Measurements from ENCODE around the gene TLE3. TPM values are rescaled to one million over a fixed set of nuclear protein-coding genes. Genes with fewer than 3 reads are reported as not detected.

Gene TLE3
- total and polyA plus RNA-seq, 2 donors (not counting 1 experiment from before 2014, with no cell fraction given): 14.6 to 16.5 TPM

DNA sequence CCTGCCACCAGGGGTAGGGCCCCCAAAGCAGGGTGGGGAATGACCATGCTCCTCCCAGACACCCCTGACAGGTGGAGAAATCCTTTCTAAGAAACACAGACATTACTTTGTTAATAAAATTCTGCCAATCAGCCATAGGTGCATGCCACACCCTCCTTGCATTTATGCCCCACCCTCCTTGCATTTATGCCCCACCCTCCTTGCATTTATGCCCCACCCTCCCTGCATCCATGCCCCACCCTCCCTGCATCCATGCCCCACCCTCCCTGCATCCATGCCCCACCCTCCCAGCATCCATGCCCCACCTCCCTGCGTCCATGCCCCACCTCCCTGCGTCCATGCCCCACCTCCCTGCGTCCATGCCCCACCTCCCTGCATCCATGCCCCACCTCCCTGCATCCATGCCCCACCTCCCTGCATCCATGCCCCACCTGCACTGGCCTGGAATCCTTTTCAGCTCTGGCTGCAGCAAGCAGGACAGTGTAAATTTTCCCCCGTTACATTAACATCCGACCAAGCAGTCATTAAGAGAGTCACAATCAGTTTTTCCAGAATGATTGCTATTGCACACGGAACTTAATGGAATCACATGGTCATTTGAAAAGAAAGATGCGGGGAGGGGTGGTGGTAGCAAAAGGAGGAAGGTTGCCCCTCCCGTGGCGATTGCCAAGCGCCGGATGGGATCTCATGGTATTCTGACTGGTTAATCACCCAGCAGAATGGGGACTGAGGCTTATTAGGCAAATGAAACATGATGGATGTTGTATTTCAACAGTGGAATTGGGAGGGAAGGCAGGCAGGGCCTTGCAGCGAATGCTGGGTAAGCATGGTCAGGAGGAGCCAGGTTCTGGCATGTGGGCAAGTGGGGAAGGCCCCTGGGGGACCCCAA lies 91.2 kb downstream of the TLE3 start:
- DNase-seq (ENCODE audit: low read depth in 2 of 2): no peak
- H3K9ac ChIP-seq (ENCODE audit: insufficient read depth, low read length): no peak overlapping the region
- no peaks in the 10 kb centered on the region for H4K20me1 ChIP-seq (ENCODE audit: control insufficient read depth, extremely low read depth, insufficient read depth, low read length)
- no peaks in the 10 kb centered on the region for H3K4me1 ChIP-seq (ENCODE audit: control insufficient read depth, extremely low read depth, insufficient read depth, low read length)
- H3K36me3 ChIP-seq (ENCODE audit: control insufficient read depth, insufficient read depth, low read length): no peaks in the 10 kb centered on the region
- no peaks in the 10 kb centered on the region for H3K79me2 ChIP-seq (ENCODE audit: control insufficient read depth, insufficient read depth, low read length)
- TF ChIP-seq, protein P1, sequence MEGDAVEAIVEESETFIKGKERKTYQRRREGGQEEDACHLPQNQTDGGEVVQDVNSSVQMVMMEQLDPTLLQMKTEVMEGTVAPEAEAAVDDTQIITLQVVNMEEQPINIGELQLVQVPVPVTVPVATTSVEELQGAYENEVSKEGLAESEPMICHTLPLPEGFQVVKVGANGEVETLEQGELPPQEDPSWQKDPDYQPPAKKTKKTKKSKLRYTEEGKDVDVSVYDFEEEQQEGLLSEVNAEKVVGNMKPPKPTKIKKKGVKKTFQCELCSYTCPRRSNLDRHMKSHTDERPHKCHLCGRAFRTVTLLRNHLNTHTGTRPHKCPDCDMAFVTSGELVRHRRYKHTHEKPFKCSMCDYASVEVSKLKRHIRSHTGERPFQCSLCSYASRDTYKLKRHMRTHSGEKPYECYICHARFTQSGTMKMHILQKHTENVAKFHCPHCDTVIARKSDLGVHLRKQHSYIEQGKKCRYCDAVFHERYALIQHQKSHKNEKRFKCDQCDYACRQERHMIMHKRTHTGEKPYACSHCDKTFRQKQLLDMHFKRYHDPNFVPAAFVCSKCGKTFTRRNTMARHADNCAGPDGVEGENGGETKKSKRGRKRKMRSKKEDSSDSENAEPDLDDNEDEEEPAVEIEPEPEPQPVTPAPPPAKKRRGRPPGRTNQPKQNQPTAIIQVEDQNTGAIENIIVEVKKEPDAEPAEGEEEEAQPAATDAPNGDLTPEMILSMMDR (conservative IDR thresholded peaks at IDR 0.05 in 1 of 2, IDR thresholded peaks at IDR 0.05 in 1 of 2; ENCODE audit: low read depth in 1 of 2, low read length in 2 of 2): no peak
- no peak for TF ChIP-seq EZH2 (IDR thresholded peaks at IDR 0.05; ENCODE audit: low read length, missing control alignments)
- no peak overlapping the region for H3K4me2 ChIP-seq (ENCODE audit: extremely low read depth, insufficient read depth, low read length)
- no peaks in the 10 kb centered on the region for H3K9me3 ChIP-seq (ENCODE audit: control insufficient read depth, insufficient read depth, low read depth, low read length)
- H3K27me3 ChIP-seq (ENCODE audit: control insufficient read depth, insufficient read depth, low read length): peaks cover 7% of the 10 kb centered on the region
- H2AFZ ChIP-seq (ENCODE audit: low read length): no peak overlapping the region
- no peak overlapping the region for H3K27ac ChIP-seq (ENCODE audit: insufficient read depth, low read length)
- H3K4me3 ChIP-seq (replicated peaks in 1 of 4; ENCODE audit: control extremely low read depth in 1 of 4, insufficient read depth in 1 of 4, low read depth in 3 of 4, low read length in 4 of 4): no peak overlapping the region

DNA sequence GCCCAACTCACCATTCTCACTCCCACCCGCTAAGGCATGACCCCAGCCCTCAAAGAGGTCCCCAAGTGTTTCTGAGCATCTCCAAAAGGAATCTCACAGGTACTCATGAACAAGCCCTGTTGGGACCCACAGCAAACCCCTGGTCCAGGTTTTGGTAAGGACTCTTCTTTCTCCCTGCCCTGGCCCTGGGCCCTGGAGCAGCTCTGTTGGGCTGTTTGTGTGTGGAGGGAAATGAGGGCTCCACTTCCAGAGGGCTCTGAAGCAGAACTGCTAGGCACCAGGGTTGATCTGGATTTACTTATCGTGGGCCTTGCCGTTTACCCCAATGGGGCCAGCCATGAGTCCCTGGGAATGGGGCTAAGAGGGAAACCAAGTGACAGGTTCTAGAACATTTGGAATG lies 92.9 kb downstream of the TLE3 start:
- H3K4me2 ChIP-seq (ENCODE audit: extremely low read depth, insufficient read depth, low read length): no peak overlapping the region
- no peak for DNase-seq (ENCODE audit: low read depth in 2 of 2)
- H3K36me3 ChIP-seq (ENCODE audit: control insufficient read depth, insufficient read depth, low read length): no peaks in the 10 kb centered on the region
- no peak overlapping the region for H3K27ac ChIP-seq (ENCODE audit: insufficient read depth, low read length)
- H3K9me3 ChIP-seq (ENCODE audit: control insufficient read depth, insufficient read depth, low read depth, low read length): no peaks in the 10 kb centered on the region
- H2AFZ ChIP-seq (ENCODE audit: low read length): no peak overlapping the region
- no peaks in the 10 kb centered on the region for H3K4me1 ChIP-seq (ENCODE audit: control insufficient read depth, extremely low read depth, insufficient read depth, low read length)
- no peak overlapping the region for H3K9ac ChIP-seq (ENCODE audit: insufficient read depth, low read length)
- H4K20me1 ChIP-seq (ENCODE audit: control insufficient read depth, extremely low read depth, insufficient read depth, low read length): no peaks in the 10 kb centered on the region
- TF ChIP-seq, protein P1 (conservative IDR thresholded peaks at IDR 0.05 in 1 of 2, IDR thresholded peaks at IDR 0.05 in 1 of 2; ENCODE audit: low read depth in 1 of 2, low read length in 2 of 2): no peak
- TF ChIP-seq EZH2 (IDR thresholded peaks at IDR 0.05; ENCODE audit: low read length, missing control alignments): no peak
- H3K4me3 ChIP-seq (replicated peaks in 1 of 4; ENCODE audit: control extremely low read depth in 1 of 4, insufficient read depth in 1 of 4, low read depth in 3 of 4, low read length in 4 of 4): no peak overlapping the region
- H3K79me2 ChIP-seq (ENCODE audit: control insufficient read depth, insufficient read depth, low read length): no peaks in the 10 kb centered on the region
- H3K27me3 ChIP-seq (ENCODE audit: control insufficient read depth, insufficient read depth, low read length): peaks cover 5% of the 10 kb centered on the region

DNA sequence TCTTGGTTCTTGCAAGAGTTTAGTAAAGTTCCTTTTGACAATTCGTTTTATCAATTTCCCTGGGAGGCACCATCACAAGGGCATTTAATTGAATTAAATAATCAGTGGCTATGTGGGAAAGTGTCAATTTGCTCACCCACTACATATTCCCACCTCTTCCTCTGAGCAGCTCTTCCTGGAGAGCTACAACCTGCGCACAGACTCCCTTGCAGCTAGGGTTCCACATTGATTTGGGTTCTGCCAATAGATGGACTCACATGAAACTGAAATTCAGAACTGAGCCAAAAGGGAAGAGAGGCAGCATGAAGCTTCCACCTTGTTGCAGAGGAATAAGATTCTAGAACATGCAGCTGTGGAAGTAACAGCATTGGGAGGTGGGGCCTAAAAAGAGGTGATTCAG lies 94.8 kb downstream of the TLE3 start:
- no peak for TF ChIP-seq EZH2 (IDR thresholded peaks at IDR 0.05; ENCODE audit: low read length, missing control alignments)
- TF ChIP-seq, protein P1 (conservative IDR thresholded peaks at IDR 0.05 in 1 of 2, IDR thresholded peaks at IDR 0.05 in 1 of 2; ENCODE audit: low read depth in 1 of 2, low read length in 2 of 2): no peak
- no peak overlapping the region for H2AFZ ChIP-seq (ENCODE audit: low read length)
- no peak overlapping the region for H3K4me2 ChIP-seq (ENCODE audit: extremely low read depth, insufficient read depth, low read length)
- H3K36me3 ChIP-seq (ENCODE audit: control insufficient read depth, insufficient read depth, low read length): no peaks in the 10 kb centered on the region
- H3K27ac ChIP-seq (ENCODE audit: insufficient read depth, low read length): no peak overlapping the region
- H3K27me3 ChIP-seq (ENCODE audit: control insufficient read depth, insufficient read depth, low read length): no peaks in the 10 kb centered on the region
- no peaks in the 10 kb centered on the region for H3K9me3 ChIP-seq (ENCODE audit: control insufficient read depth, insufficient read depth, low read depth, low read length)
- H3K4me3 ChIP-seq (replicated peaks in 1 of 4; ENCODE audit: control extremely low read depth in 1 of 4, insufficient read depth in 1 of 4, low read depth in 3 of 4, low read length in 4 of 4): no peak overlapping the region
- no peak overlapping the region for H3K9ac ChIP-seq (ENCODE audit: insufficient read depth, low read length)
- no peaks in the 10 kb centered on the region for H4K20me1 ChIP-seq (ENCODE audit: control insufficient read depth, extremely low read depth, insufficient read depth, low read length)
- no peak for DNase-seq (ENCODE audit: low read depth in 2 of 2)
- no peaks in the 10 kb centered on the region for H3K79me2 ChIP-seq (ENCODE audit: control insufficient read depth, insufficient read depth, low read length)
- H3K4me1 ChIP-seq (ENCODE audit: control insufficient read depth, extremely low read depth, insufficient read depth, low read length): no peaks in the 10 kb centered on the region

Data from fibroblast of lung (primary cell).